ENCODE measurements around the gene PPM1M. TPM values are rescaled to one million over a fixed set of nuclear protein-coding genes. Genes with fewer than 3 reads are reported as not detected.

The PPM1M gene
- total and polyA plus RNA-seq, 2 experiments from 2014 or later: 2.2 to 4.0 TPM

- Histone ChIP-seq H3K4me3 (peak overlapping the region; percentile 95; the same call in 1 of the 2 replicates), H3K9me2 (ENCODE audit: insufficient read depth) (no peaks in the 10 kb centered on the region), H4K20me1 (replicated peaks; ENCODE audit: insufficient read depth) (peaks cover 10% of the 10 kb centered on the region; the same call in 1 of the 2 replicates), H3K27me3 (ENCODE audit: insufficient read depth) (no peaks in the 10 kb centered on the region), H3K27ac (ENCODE audit: low read depth) (no peak overlapping the region), H3K79me2 (replicated peaks; ENCODE audit: insufficient read depth) (peaks cover 12% of the 10 kb centered on the region), H3K4me2 (peak overlapping the region; percentile 100), H2AFZ (no peak overlapping the region), H3K36me3 (ENCODE audit: insufficient read depth) (peaks cover 27% of the 10 kb centered on the region), H3F3A (replicated peaks; ENCODE audit: low read depth) (peaks cover 9% of the 10 kb centered on the region; the same call in 1 of the 2 replicates), H3K4me1 (ENCODE audit: insufficient read depth) (peaks cover 10% of the 10 kb centered on the region)
- Mint-ChIP-seq H3K4me3 (peak overlapping the region; percentile 98; the same call in 2 of the 3 replicates), H3K4me1 (peaks cover 14% of the 10 kb centered on the region), H3K9me3 (peaks cover 4% of the 10 kb centered on the region; the same call in 1 of the 3 replicates), H3K27me3 (ENCODE audit: insufficient read depth, low read depth, poor library complexity) (peaks cover 19% of the 10 kb centered on the region), H3K36me3 (ENCODE audit: low read depth) (peaks cover 19% of the 10 kb centered on the region), H3K27ac (no peak overlapping the region)
- DNase-seq (ENCODE audit: low spot score) (no peak), ATAC-seq (no peak)
- no peak for TF ChIP-seq ETS1 (IDR thresholded peaks at IDR 0.05)
- no peak for TF ChIP-seq CREB1 (CRISPR knock-in tag; IDR thresholded peaks at IDR 0.05; ENCODE audit: low read depth)
- no peak for TF ChIP-seq EZH2phosphoT487 (IDR thresholded peaks at IDR 0.05; ENCODE audit: unreplicated experiment)
- no peak for TF ChIP-seq CTCF (conservative IDR thresholded peaks at IDR 0.05; ENCODE audit: low read depth in 2 of 2)
- no peak for TF ChIP-seq ZNF462 (CRISPR knock-in tag; IDR thresholded peaks at IDR 0.05)
- no peak for TF ChIP-seq JUNB (IDR thresholded peaks at IDR 0.05; ENCODE audit: unreplicated experiment)
Measured at GRCh38 chr3:52196977-52197376, 48.6 kb upstream of the PPM1M start.

Data from GM23338 (cell line).